Neuronal stem cell (in vitro differentiated cells): ENCODE results near the gene STK39.
A peak's percentile ranks its signal among the peaks of the same experiment; 100 is the strongest.

ENCODE experiments used
- DNase-seq: peaks from one replicate; pipeline ENCODE4 v3.0.0-alpha.2; 2013; ENCODE audit warnings: low spot score
- H2AFZ ChIP-seq: one replicate; pipeline ENCODE4 v1.6.1; 2013; ENCODE audit warnings: mild to moderate bottlenecking, low read length, inconsistent platforms
- H2AK5ac ChIP-seq: 2 replicates; pipeline ENCODE4 v1.6.1; 2013; ENCODE audit warnings: low read depth, mild to moderate bottlenecking, inconsistent platforms, low read length, moderate library complexity, mixed read lengths
- H2BK120ac ChIP-seq: 2 replicates; pipeline ENCODE4 v1.6.1; 2013; ENCODE audit warnings: low read depth, mild to moderate bottlenecking, inconsistent platforms, low read length, moderate library complexity, mixed read lengths
- H2BK12ac ChIP-seq: one replicate; pipeline ENCODE4 v1.6.1; 2013; ENCODE audit warnings: low read length, inconsistent platforms
- H2BK15ac ChIP-seq: 2 replicates; pipeline ENCODE4 v1.6.1; 2013; ENCODE audit warnings: mild to moderate bottlenecking, low read length, inconsistent platforms, mixed read lengths
- H2BK5ac ChIP-seq: one replicate; pipeline ENCODE4 v1.6.1; 2013; ENCODE audit warnings: inconsistent platforms, mild to moderate bottlenecking, low read length, moderate library complexity
- H3K14ac ChIP-seq: one replicate; pipeline ENCODE4 v1.6.1; 2013; ENCODE audit warnings: low read length, inconsistent platforms
- H3K18ac ChIP-seq: 2 replicates; pipeline ENCODE4 v1.6.1; 2013; ENCODE audit warnings: low read length, inconsistent platforms
- H3K23ac ChIP-seq: 2 replicates; pipeline ENCODE4 v1.6.1; 2013; ENCODE audit warnings: low read depth, mild to moderate bottlenecking, mixed read lengths, low read length, inconsistent platforms; ENCODE audit not compliant: poor library complexity
- H3K27ac ChIP-seq: replicated peaks from 3 replicates; pipeline ENCODE4 v1.5.1; 2013; ENCODE audit warnings: low read length, inconsistent platforms
- H3K27me3 ChIP-seq, 3 experiments: 2 replicates each; pipeline ENCODE4 v1.6.1; 2013; ENCODE audit warnings: low read length in 3 of 3, mild to moderate bottlenecking in 2 of 3, inconsistent platforms in 1 of 3, low read depth in 1 of 3, mixed read lengths in 1 of 3, moderate library complexity in 1 of 3; ENCODE audit not compliant: control insufficient read depth in 3 of 3, insufficient read depth in 3 of 3
- H3K36me3 ChIP-seq, 2 donors: replicated peaks in 1 of 2; 2 replicates each; pipeline ENCODE4 v1.6.1; 2013; ENCODE audit warnings: low read length in 2 of 2; ENCODE audit not compliant: control insufficient read depth in 2 of 2, insufficient read depth in 2 of 2
- H3K4ac ChIP-seq: 2 replicates; pipeline ENCODE4 v1.6.1; 2013; ENCODE audit warnings: inconsistent platforms, mild to moderate bottlenecking, low read length, moderate library complexity
- H3K4me1 ChIP-seq, 2 donors: 1 replicate in 1 of 2; 2 replicates in 1 of 2; pipeline ENCODE4 v1.6.1; 2013; ENCODE audit warnings: low read length in 2 of 2, low read depth in 1 of 2; ENCODE audit not compliant: control insufficient read depth in 2 of 2, insufficient read depth in 1 of 2
- H3K4me2 ChIP-seq: one replicate; pipeline ENCODE4 v1.6.1; 2013; ENCODE audit warnings: mild to moderate bottlenecking, low read length, inconsistent platforms; ENCODE audit not compliant: insufficient read depth, poor library complexity, severe bottlenecking
- H3K4me3 ChIP-seq, 2 donors: 2 replicates each; pipeline ENCODE4 v1.5.1; 2013; ENCODE audit warnings: low read length in 2 of 2, mild to moderate bottlenecking in 2 of 2, inconsistent platforms in 1 of 2, moderate library complexity in 1 of 2
- H3K79me1 ChIP-seq: one replicate; pipeline ENCODE4 v1.6.1; 2013; ENCODE audit warnings: low read depth, mild to moderate bottlenecking, inconsistent platforms, low read length, moderate library complexity
- H3K9ac ChIP-seq: one replicate; pipeline ENCODE4 v1.6.1; 2013; ENCODE audit warnings: mild to moderate bottlenecking, low read depth, low read length, inconsistent platforms; ENCODE audit not compliant: poor library complexity
- H3K9me3 ChIP-seq, 2 donors: replicated peaks in 1 of 2; 2 replicates each; pipeline versions ENCODE3 to v1.6.1; 2013; ENCODE audit warnings: low read length in 2 of 2, mild to moderate bottlenecking in 2 of 2, inconsistent platforms in 1 of 2, low read depth in 1 of 2, mixed read lengths in 1 of 2, moderate library complexity in 1 of 2; ENCODE audit not compliant: control insufficient read depth in 2 of 2, insufficient read depth in 1 of 2
- H4K8ac ChIP-seq: one replicate; pipeline ENCODE4 v1.6.1; 2013; ENCODE audit warnings: low read depth, mild to moderate bottlenecking, inconsistent platforms, low read length, moderate library complexity
- H4K91ac ChIP-seq: one replicate; pipeline ENCODE4 v1.6.1; 2013; ENCODE audit warnings: low read length, low read depth, mild to moderate bottlenecking, inconsistent platforms; ENCODE audit not compliant: poor library complexity
- WGBS, 2 donors: extraction: QIAGEN DNeasy Blood & Tissue Kit; methylation state at CpG; one replicate each; pipeline ENCODE4 v1.1.7; 2013; ENCODE audit warnings: missing lambda C conversion rate in 2 of 2, mixed read lengths in 1 of 2; ENCODE audit not compliant: insufficient read length in 2 of 2, insufficient replicate concordance in 1 of 2; ENCODE audit errors: extremely low coverage in 2 of 2; 5-methylcytosine and 5-hydroxymethylcytosine counted together

STK39 gene

DNA sequence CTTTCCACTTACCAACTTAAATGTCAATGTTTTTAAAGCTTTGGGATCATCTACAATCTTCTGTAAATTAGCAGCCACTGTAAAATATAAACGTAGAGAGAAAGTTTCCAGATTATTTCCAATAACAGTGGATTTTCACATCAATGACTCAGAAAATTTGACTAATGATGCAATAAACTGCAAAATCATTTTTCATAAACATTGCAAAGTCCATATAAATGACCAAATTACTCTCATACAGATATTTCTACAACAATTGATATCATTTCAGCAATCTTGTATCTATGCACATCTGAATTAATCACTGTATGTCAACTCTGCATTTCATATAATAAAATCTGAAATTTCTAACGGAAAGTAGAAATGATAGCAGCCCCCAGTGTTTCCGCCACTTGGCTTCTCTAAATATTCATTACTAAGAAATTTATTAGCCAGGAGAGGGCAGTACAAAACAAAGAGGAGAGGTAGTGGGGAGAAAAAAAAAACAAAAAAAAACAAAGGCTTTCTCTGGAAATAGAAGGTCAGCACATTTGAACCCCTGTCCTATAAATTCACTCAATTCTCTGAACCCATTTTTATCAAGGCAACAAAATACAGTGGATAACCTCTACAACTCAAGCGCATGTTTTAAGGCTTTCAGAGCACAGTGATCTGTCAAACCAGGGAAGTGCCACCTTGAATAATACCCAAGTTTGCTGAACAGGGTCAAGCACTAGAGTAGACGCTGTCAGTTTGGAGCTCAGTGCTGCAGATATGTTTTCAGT, 282.6 kb downstream of the STK39 start:
- H3K4me1 ChIP-seq = peaks cover 8 to 12% of the 10 kb centered on the region in 2 donors
- H2AFZ ChIP-seq = no peak overlapping the region
- H3K23ac ChIP-seq = no peak overlapping the region
- H4K8ac ChIP-seq = no peak overlapping the region
- no peak overlapping the region for H2BK12ac ChIP-seq
- H2BK5ac ChIP-seq = no peak overlapping the region
- H3K4ac ChIP-seq = no peak overlapping the region
- H3K27ac ChIP-seq = no peak overlapping the region
- H3K79me1 ChIP-seq = no peaks in the 10 kb centered on the region
- H3K36me3 ChIP-seq = peaks cover 0 to 21% of the 10 kb centered on the region in 2 donors
- no peak overlapping the region for H4K91ac ChIP-seq
- H3K14ac ChIP-seq = no peak overlapping the region
- H2AK5ac ChIP-seq = no peak overlapping the region
- no peak for DNase-seq
- H3K9me3 ChIP-seq = peaks cover 0 to 6% of the 10 kb centered on the region in 2 donors
- H3K4me3 ChIP-seq = no peak overlapping the region
- no peak overlapping the region for H2BK120ac ChIP-seq
- no peak overlapping the region for H3K9ac ChIP-seq
- H3K18ac ChIP-seq = no peak overlapping the region
- H2BK15ac ChIP-seq = no peak overlapping the region
- H3K4me2 ChIP-seq = no peak overlapping the region
- H3K27me3 ChIP-seq = no peaks in the 10 kb centered on the region
- WGBS, 2 donors = no CpG with 5 or more reads among the region's 5 CpGs

- Histone ChIP-seq H3K4ac (no peak overlapping the region), H2BK12ac (no peak overlapping the region), H3K23ac (no peak overlapping the region), H3K9ac (no peak overlapping the region), H4K91ac (no peak overlapping the region), H2BK5ac (no peak overlapping the region), H3K27me3 (no peaks in the 10 kb centered on the region), H3K79me1 (no peaks in the 10 kb centered on the region), H2AK5ac (no peak overlapping the region), H3K18ac (no peak overlapping the region), H3K4me2 (no peak overlapping the region), H3K9me3 (peaks cover 0 to 3% of the 10 kb centered on the region in 2 donors), H3K4me1 (peaks cover 8 to 12% of the 10 kb centered on the region in 2 donors), H3K27ac (no peak overlapping the region), H3K4me3 (no peak overlapping the region), H2AFZ (no peak overlapping the region), H4K8ac (no peak overlapping the region), H3K36me3 (peaks cover 0 to 26% of the 10 kb centered on the region in 2 donors), H3K14ac (no peak overlapping the region), H2BK15ac (no peak overlapping the region), H2BK120ac (no peak overlapping the region)
- WGBS, 2 donors = no CpG with 5 or more reads among the region's 9 CpGs
- no peak for DNase-seq
These were observed 283.3 kb downstream of the STK39 start for GRCh38 chr2:167963899-167964649.

- Histone ChIP-seq H3K4ac (no peak overlapping the region), H3K4me3 (no peak overlapping the region), H4K91ac (no peak overlapping the region), H3K4me1 (peaks cover 8 to 12% of the 10 kb centered on the region in 2 donors), H2AFZ (no peak overlapping the region), H3K27me3 (no peaks in the 10 kb centered on the region), H3K23ac (no peak overlapping the region), H3K36me3 (peaks cover 0 to 27% of the 10 kb centered on the region in 2 donors), H3K4me2 (no peak overlapping the region), H3K9me3 (no peaks in the 10 kb centered on the region), H2AK5ac (peak overlapping the region; percentile 1), H2BK12ac (peak overlapping the region; percentile 27), H3K14ac (no peak overlapping the region), H4K8ac (no peak overlapping the region), H2BK120ac (no peak overlapping the region), H2BK5ac (no peak overlapping the region), H3K79me1 (no peaks in the 10 kb centered on the region), H3K27ac (peak overlapping the region; percentile 79), H3K18ac (peak overlapping the region; percentile 15), H3K9ac (no peak overlapping the region), H2BK15ac (no peak overlapping the region)
- DNase-seq = no peak
- no CpG with 5 or more reads among the region's 10 CpGs for WGBS, 2 donors
These were observed 284.8 kb downstream of the STK39 start for GRCh38 chr2:167962436-167963226.
